CD4-positive, alpha-beta T cell treated with Interleukin-15 for 1 hour (primary cell): Measurements from ENCODE around the gene PAK1.
"Not testable (repeated sequence)": the region's sequence is repeated elsewhere in the genome, so short reads cannot be mapped to it uniquely, and the experiment has no call there.

Experiments used
- DNase-seq: peaks from one replicate; pipeline ENCODE4 v3.0.0-alpha.2; 2020

The PAK1 gene

GRCh38 chr11:77401486-77402217 is 72.2 kb downstream of the PAK1 start:
- DNase-seq, result no peak

DNA sequence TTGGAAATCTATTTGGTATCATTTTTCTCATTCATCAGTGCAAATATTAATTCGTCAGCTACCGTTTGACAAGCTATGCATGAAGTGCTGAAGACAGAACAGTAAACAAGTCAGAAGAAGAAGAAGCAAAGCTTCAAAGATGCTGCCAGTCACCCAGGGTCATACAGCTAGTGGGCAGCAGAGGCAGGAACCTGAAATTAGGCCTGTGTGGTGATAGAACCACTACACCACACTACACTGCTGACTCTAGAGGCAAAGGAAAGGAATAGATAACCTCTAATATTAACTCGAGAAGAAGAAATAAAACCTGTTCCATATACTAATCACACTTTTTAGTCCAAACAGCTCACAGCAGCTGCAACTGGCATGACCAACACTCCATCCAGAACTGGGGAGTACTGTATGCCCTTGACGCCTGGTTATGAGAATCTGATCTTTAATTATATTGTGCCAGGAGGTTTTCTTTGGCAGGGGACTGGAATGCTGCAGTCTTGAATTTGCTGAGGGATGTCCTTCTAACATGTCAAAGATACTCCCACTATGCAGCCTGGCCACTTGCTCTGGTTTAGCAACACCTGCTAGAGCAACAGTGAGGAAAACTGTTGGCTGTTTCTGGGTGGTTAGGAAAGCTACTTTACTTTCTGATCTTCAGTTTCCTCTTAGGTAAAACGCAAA is 73.0 kb downstream of the PAK1 start:
- no peak for DNase-seq

- no peak for DNase-seq
Measured at GRCh38 chr11:77400271-77400670, 73.6 kb downstream of the PAK1 start.

GRCh38 chr11:77397631-77398030 is 76.3 kb downstream of the PAK1 start:
- no peak for DNase-seq

DNA sequence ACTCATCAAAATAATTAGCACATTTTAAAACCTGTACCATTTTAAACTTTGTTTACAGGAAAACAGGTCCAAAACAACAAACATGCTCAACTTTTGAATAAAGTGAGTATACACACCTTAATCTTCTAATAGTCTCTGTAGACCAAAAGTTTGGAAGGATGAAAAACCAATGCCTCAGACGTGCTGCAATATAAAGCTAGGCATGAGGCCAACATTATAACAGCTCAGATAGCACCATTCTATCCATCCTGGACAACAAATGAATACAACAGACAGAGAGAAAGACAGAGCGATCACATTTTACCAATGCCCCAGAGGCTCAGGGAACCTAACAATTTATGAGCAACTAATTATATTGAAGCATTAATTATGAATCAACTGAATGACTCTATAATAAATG is 77.0 kb downstream of the PAK1 start:
- DNase-seq, result no peak

DNA sequence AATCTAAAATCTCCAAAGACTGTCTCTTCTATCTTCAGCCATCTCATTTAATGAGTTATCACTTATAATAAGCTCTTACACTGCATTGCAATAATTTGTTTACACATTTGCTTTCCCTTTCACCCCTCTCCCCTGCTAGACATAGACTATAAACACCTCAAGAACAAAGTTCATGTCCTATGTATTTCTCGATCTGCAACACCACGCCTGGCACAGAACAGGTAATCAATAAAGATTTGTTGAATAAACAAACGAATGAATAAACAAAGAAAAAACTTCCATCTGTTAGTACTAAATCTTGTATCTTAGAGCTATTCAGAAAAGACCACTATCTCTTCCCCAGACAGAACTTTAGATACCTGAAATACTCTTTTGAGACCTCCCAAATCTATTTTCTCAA is 77.6 kb downstream of the PAK1 start:
- no peak for DNase-seq

DNA sequence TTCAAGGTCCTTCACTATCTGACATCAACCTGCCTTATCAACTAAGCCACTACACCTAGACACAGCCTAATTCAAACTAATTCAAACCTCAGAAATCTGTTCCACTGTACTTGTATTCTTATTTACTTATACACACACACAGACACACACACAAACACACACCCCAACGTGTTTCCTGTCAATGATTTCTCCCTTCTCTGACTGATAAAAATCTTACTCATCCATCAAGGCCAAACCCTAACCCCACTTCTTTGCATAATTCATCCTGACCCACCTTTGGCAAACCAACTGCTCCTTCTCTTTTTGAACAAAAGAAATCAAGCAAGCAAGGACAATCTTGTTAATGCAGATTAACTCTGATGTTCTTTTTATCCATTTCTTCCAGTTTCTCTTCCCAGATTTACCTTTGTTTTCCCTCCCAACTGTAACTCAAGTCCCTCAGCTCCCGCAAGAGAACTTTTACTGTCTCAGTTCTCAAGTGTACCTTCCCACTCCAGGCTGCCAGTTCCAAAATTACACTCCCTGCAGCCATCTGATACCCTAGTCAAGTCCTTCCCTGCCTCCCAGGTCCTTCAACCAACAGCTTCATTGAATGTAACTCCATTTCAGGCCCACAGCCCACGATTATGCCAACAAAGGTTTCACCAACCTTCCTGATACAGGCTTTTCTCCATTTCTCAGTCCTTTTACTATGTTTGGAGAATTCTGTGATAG is 78.3 kb downstream of the PAK1 start:
- DNase-seq, result no peak

- no peak for DNase-seq
Measured at GRCh38 chr11:77392842-77393241, 81.1 kb downstream of the PAK1 start.

DNA sequence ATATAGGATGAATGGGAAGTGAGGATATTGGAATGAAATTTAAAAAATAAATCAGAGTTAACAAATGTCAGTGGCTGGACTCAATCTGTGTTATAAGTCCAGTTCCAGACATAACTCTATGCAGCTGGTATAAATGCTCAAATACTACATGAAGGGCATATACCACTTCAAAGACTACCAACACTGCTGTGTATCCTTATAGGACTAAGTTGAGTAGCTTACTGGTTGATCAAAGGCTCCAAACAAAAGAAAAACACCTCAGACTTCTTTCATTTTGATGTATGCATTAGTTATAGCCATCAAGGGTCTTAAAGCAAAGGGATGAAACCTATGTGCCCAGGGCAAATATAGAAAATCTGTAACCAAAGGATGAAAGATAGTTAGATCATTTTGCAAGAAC is 86.2 kb downstream of the PAK1 start:
- DNase-seq, result no peak

DNA sequence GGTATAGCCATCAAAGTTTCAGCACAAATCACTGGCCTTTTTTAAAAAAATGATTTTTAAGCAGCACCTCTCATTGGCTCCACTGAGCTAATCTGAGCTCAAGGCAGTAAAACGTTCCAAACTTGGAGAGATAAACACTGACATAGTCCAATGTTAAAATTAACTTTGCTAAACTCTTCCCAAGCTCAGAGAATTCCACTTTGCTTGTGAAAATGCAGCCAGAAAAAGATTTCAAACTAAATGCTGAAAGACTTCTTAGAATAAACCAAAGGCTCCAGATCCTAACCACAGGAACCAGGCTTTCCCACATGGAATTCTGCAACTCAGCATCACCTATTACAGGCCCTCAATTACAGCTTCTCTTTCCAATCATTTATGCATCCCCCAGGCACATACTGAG is 87.7 kb downstream of the PAK1 start:
- no peak for DNase-seq

DNA sequence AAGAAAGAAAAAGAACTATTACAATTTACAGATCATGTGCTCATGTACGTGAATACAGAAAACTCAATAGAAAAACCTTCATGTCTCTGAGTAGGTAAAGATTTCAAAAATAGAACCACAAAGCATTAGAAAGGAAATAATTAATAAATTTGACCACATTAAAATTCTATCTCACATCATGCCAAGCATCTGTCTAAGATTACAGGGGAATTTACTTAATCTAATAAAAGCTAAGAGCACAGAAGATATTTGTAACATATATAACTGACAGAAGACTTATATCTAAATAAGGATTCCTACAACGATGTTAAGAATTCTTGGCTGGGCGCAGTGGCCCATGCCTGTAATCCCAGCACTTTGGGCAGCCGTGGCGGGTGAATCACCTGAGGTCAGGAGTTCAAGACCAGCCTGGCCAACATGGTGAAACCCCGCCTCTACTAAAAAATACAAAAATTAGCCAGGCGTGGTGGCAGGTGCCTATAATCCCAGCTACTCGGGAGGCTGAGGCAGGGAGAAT is 88.6 kb downstream of the PAK1 start:
- DNase-seq, result not testable (repeated sequence)

GRCh38 chr11:77384571-77384970 is 89.3 kb downstream of the PAK1 start:
- DNase-seq, result no peak

DNA sequence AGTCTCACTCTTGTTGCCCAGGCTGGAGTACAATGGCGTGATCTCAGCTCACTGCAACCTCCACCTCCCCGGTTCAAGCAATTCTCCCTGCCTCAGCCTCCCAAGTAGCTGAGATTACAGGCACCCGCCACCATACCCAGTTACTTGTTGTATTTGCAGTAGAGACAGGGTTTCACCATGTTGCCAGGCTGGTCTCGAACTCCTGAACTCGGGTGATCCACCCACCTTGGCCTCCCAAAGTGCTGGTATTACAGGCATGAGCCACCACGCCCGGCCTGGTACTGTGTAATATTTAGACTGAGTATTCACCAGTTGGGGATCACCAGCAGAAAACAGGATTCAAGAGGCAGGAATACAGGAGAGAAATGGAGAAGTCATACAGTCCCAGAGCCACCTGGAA is 90.5 kb downstream of the PAK1 start:
- not testable (repeated sequence) for DNase-seq

- DNase-seq, result no peak
Measured at GRCh38 chr11:77381729-77382665, 91.9 kb downstream of the PAK1 start.

DNA sequence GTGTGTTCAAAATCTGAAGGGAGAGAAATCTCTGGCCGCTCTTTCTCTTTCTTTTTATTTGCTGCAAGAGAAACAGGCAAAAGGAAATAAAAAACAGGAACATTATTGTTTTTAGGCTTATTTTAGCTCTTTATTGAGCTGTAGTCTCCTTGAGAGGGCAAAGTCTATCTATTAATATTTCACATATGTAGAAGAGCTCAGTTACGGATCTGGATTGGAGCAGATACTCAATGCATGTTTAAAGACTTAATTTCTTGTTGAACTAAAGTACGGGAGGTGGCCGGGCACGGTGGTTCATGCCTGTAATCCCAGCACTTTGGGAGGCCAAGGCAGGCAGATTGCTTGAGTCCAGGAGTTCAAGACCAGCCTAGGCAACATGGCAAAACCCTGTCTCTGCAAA is 94.0 kb downstream of the PAK1 start:
- DNase-seq, result no peak

DNA sequence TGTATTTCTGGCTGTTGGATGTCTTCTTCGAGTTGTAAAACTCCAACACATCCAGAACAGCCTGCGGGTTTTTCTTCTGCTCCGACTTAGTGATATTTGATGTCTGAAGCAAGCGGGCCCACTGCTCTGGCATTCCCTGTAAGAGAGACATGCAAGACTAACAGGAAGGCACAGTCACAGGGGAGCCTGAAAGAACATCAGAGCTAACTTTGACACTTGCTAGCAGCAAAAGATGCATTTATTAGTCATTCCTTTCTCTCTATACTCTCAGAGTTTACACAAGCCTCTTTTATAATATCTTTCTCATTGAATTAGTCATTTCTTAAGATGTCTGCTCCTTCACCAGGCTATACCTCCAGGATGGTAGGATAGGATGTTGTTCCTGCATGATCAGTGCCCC is 94.6 kb downstream of the PAK1 start:
- DNase-seq, result no peak

- DNase-seq, result no peak
Measured at GRCh38 chr11:77377734-77378133, 96.2 kb downstream of the PAK1 start.

GRCh38 chr11:77375107-77375506 is 98.8 kb downstream of the PAK1 start:
- DNase-seq, result no peak

DNA sequence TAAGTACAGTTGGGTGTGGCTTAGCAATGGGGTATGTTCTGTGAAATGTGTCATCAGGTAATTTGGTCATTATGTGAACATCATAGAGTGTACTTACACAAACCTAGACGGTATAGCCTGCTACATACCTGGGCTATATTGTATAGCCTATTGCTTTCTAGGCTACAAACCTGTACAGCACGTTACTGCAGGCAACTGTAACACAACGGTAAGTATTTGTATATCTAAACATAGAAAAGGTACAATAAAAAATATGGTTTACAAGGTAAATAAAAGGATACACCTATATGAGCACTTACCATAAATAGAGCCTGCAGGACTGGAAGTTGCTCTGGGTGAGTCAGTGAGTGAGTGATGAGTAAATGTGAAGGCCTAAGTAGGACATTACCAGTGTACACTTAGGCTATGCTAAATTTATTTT is 99.3 kb downstream of the PAK1 start:
- DNase-seq, result no peak

DNA sequence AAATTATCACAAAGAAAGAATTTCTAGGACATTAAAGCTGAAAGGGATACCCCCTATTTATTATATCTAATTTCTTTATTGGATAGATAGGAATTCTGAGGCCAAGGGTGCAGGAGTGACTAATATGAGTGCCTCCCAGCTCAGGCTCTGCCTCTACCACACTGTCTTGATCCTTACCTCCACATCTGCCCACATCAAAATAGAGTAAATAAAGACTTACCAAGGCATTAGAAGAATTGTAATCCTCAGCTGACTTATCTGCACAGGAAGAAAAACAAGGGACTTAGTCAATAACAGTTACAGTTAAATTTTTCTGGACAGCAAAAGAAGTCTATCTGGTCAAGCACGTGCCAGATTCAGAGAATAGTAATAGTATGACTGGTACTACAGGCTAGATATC is 99.8 kb downstream of the PAK1 start:
- no peak for DNase-seq

- no peak for DNase-seq
Measured at GRCh38 chr11:77372726-77373125, 101.2 kb downstream of the PAK1 start.

- no peak for DNase-seq
Measured at GRCh38 chr11:77371646-77372045, 102.2 kb downstream of the PAK1 start.

- DNase-seq, result no peak
Measured at GRCh38 chr11:77370217-77370616, 103.7 kb downstream of the PAK1 start.
